ENCODE data around the gene SLC2A4RG.
A peak's percentile ranks its signal among the peaks of the same experiment; 100 is the strongest.

SLC2A4RG gene, protein sequence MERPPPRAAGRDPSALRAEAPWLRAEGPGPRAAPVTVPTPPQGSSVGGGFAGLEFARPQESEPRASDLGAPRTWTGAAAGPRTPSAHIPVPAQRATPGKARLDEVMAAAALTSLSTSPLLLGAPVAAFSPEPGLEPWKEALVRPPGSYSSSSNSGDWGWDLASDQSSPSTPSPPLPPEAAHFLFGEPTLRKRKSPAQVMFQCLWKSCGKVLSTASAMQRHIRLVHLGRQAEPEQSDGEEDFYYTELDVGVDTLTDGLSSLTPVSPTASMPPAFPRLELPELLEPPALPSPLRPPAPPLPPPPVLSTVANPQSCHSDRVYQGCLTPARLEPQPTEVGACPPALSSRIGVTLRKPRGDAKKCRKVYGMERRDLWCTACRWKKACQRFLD

DNA sequence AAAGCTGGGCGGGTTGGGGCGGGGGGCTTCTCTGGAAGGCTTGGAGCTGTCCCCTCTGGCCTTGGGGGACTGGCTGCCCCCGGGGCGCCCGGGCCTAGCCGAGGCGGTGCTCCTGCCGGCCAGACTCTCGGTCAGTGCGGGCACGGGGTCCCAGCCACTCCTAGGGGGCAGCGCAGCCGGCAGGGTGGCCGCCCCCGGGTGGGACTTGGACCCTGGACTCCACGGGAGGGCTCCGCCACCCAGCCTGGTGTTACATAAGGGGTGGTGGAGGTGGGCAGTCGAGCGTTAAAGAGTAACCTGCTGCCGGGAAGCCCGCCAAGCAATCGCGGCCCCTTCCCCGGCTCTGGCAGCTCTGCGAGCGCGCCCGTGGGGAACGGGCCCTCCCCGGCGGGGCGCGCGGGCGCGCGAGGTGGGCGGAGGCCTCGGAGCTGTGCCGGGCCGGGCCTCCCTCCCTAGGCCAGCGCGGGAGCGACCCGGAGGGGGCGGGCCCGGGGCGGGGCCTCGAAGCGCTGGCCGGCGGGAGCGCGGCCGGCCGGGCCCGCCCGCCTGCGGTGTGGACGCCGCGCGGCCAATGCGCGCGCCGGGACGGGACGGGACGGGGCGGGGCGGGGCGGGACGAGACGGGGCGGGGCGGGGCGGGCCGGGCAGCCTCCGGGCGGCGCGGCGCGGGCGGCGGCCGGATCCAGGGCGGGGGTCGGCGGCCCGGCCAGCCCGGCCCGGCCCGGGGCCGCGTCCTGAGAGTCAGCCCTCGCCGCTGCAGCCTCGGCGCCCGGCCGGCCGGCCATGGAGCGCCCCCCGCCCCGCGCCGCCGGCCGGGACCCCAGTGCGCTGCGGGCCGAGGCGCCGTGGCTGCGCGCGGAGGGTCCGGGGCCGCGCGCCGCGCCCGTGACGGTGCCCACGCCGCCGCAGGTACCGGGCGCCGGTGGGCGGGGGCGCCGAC is at the start of gene SLC2A4RG:
TSS of gene SLC2A4RG (plus strand) at position 647 of the 940 bp plus-strand sequence. CDS start at position 784, 137 bp downstream.
- peak; percentile 64 for DNase-seq

DNA sequence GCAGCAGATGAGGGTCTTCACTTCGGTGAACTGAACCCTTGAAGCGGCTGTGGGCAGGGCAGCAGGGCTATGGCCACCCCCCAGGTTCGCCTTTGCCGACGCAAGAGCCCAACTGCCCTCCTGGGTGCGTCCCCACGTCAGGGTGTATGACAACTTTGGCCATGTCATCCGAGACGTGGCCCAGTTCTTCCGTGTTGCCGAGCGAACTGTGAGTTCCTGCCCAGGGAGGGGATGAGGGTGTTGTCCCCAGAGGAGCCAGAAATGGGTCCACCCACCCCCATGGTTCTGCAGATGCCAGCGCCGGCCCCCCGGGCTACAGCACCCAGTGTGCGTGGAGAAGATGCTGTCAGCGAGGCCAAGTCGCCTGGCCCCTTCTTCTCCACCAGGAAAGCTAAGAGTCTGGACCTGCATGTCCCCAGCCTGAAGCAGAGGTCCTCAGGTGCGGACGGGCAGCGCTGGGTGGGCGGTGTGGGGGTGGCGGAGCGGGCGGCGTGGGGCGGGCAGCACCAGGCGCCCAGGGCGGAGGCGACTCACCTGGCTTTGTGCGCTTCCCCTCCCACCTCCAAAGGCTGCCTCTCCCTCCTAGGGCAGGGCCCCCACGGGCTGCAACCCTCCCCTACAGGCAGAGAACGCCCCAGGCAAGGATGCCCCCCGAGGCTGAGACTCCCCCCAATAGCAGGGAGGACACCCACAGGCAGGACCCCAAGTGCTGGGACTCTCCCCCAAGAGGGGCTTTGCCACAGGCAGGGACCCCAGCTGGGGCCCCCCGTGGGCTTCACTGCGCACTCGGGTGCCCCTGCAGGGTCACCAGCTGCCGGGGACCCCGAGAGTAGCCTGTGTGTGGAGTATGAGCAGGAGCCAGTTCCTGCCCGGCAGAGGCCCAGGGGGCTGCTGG is 49.3 kb upstream of the SLC2A4RG start:
- DNase-seq = no peak

DNA sequence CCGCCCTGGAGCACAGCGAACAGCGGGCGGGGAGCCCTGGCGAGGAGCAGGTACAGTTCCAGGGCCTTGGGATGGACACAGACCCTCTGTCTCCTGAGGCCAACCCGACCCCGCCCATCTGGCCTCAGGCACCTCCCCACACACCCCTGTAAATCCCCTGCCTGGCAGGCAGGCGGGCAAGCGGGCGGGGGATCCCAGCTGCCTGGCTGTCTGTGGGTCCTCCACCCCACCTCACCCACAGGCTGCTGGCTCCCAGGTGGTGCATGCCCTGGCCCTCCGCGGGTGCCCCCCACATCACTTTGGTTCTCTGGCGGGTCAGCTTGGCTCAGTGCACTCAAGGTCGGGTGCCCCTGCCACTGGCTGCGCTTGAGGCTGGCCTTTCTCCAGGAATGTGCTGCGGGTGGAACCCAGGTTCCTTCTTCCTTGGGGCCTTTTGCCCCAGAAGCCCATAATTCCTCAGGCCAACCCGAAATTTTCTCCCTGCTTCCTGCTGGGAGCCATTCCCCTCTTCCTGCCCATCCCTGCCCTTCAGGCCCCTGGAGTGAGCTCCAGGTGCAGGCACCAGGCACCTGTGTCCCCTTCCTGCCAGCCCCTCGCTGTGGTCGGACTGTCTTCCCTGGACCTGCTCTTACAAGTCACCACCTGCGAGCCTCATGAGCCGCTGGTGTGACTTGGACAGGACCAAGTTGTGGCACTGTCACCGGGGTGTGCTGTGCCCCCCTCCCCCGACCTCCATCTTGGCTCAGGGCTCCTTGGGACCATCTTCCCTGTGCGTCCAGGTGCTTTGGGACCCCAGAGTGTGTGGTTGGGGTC is 48.5 kb upstream of the SLC2A4RG start:
- no peak for DNase-seq

DNA sequence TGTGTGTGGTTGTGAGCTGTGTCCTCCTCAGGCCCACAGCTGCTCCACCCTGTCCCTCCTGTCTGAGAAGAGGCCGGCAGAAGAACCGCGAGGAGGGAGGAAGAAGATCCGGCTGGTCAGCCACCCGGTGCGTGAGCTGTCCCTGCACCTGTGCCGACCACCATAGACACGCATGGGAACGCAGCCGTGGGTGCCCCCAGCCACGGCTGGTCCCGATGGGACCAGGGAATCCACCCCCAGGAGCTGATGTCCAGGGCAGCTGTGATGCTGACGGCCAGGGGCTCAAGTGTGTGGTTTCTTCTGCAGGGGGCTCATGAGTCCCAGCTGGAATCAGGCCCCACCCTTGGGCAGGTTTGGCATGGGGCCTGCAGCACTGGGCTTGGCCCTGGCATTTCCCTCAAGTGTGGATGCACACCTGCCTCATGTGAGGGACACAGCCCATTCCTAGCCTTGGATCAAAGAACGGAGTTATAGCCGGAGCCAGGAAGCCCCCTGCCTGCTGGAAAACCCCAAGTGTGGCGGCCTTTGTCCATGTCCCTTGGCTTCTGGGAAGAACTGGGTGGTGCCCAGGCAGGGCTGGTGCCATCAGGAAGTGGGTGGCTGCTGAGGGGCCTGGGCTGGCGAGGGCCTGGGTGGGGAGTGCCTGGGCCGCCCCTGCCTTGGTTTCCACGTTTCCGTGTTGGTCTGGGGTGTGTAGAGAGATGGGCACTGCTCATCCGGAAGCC is 47.7 kb upstream of the SLC2A4RG start:
- no peak for DNase-seq

DNA sequence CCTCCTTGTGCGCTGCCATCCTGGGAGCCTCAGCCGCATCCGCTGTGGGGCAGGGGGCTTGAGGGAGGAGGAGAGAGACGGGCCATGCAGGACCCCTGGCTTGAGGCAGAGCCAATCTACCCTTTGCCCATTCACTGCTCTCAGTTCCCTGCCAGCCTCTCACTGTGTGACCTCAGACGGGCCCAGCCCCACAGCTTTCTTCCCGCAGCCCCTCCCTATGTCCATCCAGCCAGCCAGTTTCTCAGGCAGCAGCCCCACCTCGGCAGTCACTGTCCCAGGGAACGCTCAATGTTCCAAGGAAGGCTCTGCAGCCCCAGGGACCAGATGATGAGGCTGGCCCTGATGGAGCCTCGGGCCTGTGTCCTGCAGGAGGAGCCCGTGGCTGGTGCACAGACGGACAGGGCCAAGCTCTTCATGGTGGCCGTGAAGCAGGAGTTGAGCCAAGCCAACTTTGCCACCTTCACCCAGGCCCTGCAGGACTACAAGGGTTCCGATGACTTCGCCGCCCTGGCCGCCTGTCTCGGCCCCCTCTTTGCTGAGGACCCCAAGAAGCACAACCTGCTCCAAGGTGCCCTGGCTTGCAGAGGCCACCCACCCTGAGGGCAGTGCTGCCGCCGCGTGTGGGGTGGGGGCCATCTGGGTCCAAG is 47.0 kb upstream of the SLC2A4RG start:
- no peak for DNase-seq

DNA sequence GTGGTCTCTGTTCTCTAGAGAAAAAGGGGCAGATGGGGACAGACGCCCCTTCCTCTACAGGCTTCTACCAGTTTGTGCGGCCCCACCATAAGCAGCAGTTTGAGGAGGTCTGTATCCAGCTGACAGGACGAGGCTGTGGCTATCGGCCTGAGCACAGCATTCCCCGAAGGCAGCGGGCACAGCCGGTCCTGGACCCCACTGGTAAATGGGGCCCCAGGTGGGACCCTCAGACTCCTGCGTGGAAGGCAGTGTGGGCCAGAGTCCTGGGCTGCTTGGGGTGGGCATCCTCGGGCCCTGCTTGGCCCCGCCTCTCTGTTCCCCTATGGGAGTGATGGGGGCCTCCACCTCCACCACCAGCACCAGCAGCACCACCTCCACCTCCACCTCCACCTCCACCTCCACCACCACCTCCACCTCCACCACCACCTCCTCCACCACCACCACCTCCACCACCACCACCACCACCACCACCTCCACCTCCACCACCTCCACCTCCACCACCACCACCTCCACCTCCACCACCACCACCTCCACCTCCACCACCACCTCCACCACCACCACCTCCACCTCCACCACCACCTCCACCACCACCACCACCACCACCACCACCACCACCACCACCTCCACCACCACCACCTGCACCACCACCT is 46.4 kb upstream of the SLC2A4RG start:
- DNase-seq = no peak

DNA sequence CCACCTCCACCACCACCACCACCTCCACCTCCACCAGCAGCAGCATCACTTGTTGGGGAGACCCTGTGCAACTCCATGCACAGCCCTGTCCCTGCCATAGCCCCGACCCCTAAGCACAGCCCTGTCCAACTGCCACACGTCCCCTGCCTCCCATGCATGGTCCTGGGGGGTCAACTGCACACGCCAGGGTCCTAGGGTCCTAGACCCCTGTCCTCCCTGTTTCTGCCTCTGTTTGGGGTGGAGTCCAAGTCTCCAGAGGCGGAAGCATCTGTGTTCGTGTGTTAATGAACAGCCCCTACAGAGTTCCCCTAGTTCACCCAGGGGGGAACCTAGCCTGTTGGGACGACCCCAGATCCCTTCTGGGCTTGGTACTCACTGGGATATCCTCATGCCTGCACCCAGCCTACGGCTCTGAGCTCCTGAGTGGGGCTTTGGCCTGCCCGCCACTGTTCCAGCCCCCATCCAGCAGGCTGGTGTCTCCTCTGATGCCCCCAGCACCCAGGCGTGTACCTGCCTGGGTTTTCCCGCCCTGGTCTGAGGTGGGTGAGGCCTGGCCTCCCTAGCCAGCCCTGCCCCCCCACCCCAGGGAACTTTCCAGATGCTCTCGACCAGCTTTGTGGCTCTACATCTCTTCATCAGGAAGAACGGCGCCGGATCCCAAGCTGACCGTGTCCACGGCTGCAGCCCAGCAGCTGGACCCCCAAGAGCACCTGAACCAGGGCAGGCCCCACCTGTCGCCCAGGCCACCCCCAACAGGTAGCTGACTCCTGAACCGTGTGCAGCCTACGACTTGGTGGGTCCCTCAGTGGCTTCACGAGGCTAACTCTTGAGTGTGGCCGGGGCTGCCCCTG is 45.6 kb upstream of the SLC2A4RG start:
- DNase-seq = no peak

DNA sequence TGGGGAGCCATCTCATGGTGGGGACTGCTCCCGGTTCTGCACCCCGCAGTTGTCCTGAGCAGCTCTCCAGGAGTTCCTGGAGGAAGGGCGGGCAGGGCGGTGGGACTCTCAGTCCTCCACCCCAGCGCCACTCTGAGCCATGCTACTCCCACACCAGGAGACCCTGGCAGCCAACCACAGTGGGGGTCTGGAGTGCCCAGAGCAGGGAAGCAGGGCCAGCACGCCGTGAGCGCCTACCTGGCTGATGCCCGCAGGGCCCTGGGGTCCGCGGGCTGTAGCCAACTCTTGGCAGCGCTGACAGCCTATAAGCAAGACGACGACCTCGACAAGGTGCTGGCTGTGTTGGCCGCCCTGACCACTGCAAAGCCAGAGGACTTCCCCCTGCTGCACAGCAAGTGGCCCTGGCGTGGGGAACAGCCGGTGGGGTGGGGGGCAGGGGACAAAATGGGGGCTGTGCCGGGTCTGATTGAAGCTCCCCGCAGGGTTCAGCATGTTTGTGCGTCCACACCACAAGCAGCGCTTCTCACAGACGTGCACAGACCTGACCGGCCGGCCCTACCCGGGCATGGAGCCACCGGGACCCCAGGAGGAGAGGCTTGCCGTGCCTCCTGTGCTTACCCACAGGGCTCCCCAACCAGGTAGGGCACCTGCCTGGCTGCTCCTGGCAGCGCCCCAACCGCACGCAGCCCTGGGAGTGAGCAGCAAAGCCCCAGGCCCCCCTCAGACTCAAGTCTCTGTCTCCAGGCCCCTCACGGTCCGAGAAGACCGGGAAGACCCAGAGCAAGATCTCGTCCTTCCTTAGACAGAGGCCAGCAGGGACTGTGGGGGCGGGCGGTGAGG is 44.8 kb upstream of the SLC2A4RG start:
- DNase-seq = no peak

DNA sequence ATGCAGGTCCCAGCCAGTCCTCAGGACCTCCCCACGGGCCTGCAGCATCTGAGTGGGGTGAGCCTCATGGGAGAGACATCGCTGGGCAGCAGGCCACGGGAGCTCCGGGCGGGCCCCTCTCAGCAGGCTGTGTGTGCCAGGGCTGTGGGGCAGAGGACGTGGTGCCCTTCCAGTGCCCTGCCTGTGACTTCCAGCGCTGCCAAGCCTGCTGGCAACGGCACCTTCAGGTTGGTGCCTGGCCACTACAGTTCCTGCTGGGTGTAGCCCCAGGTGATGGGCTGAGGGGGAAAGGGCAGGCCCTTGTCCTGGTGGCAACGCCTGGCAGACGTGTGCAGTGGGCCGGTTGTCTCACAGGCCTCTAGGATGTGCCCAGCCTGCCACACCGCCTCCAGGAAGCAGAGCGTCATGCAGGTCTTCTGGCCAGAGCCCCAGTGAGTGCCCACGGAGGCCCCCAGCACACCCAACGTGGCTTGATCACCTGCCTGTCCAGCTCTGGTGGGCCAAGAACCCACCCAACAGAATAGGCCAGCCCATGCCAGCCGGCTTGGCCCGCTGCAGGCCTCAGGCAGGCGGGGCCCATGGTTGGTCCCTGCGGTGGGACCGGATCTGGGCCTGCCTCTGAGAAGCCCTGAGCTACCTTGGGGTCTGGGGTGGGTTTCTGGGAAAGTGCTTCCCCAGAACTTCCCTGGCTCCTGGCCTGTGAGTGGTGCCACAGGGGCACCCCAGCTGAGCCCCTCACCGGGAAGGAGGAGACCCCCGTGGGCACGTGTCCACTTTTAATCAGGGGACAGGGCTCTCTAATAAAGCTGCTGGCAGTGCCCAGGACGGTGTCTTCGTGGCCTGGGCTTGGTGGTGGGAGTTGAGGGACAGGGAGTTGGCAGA is 43.9 kb upstream of the SLC2A4RG start:
- no peak for DNase-seq

DNA sequence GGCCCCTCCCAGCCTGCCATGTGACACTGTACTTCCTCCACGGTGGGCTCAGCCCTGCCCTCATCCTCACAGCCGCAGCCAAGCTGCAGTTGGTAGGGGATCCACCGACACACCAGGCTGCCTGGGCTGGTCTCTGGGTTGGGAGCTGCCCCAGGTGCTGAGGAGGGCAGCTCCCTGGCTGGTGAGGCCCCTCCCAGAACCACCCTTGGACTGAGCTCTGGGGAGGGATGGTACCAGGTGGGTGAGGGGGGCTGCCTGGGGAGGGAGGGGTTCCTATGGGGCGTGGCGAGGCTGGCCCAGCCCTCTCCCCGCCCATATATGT is 43.3 kb upstream of the SLC2A4RG start:
- no peak for DNase-seq

DNA sequence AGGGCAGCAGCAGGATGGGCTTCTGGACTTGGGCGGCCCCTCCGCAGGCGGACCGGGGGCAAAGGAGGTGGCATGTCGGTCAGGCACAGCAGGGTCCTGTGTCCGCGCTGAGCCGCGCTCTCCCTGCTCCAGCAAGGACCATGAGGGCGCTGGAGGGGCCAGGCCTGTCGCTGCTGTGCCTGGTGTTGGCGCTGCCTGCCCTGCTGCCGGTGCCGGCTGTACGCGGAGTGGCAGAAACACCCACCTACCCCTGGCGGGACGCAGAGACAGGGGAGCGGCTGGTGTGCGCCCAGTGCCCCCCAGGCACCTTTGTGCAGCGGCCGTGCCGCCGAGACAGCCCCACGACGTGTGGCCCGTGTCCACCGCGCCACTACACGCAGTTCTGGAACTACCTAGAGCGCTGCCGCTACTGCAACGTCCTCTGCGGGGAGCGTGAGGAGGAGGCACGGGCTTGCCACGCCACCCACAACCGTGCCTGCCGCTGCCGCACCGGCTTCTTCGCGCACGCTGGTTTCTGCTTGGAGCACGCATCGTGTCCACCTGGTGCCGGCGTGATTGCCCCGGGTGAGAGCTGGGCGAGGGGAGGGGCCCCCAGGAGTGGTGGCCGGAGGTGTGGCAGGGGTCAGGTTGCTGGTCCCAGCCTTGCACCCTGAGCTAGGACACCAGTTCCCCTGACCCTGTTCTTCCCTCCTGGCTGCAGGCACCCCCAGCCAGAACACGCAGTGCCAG is 42.8 kb upstream of the SLC2A4RG start, which contains the start of gene TNFRSF6B:
TSS of gene TNFRSF6B (plus strand) at position 25 of the 729 bp plus-strand sequence. CDS start at position 141, 116 bp downstream.
- peak; percentile 36 for DNase-seq

DNA sequence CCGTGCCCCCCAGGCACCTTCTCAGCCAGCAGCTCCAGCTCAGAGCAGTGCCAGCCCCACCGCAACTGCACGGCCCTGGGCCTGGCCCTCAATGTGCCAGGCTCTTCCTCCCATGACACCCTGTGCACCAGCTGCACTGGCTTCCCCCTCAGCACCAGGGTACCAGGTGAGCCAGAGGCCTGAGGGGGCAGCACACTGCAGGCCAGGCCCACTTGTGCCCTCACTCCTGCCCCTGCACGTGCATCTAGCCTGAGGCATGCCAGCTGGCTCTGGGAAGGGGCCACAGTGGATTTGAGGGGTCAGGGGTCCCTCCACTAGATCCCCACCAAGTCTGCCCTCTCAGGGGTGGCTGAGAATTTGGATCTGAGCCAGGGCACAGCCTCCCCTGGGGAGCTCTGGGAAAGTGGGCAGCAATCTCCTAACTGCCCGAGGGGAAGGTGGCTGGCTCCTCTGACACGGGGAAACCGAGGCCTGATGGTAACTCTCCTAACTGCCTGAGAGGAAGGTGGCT is 42.2 kb upstream of the SLC2A4RG start:
- peak; percentile 34 for DNase-seq

DNA sequence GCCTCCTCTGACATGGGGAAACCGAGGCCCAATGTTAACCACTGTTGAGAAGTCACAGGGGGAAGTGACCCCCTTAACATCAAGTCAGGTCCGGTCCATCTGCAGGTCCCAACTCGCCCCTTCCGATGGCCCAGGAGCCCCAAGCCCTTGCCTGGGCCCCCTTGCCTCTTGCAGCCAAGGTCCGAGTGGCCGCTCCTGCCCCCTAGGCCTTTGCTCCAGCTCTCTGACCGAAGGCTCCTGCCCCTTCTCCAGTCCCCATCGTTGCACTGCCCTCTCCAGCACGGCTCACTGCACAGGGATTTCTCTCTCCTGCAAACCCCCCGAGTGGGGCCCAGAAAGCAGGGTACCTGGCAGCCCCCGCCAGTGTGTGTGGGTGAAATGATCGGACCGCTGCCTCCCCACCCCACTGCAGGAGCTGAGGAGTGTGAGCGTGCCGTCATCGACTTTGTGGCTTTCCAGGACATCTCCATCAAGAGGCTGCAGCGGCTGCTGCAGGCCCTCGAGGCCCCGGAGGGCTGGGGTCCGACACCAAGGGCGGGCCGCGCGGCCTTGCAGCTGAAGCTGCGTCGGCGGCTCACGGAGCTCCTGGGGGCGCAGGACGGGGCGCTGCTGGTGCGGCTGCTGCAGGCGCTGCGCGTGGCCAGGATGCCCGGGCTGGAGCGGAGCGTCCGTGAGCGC is 41.6 kb upstream of the SLC2A4RG start:
- no peak for DNase-seq

DNA sequence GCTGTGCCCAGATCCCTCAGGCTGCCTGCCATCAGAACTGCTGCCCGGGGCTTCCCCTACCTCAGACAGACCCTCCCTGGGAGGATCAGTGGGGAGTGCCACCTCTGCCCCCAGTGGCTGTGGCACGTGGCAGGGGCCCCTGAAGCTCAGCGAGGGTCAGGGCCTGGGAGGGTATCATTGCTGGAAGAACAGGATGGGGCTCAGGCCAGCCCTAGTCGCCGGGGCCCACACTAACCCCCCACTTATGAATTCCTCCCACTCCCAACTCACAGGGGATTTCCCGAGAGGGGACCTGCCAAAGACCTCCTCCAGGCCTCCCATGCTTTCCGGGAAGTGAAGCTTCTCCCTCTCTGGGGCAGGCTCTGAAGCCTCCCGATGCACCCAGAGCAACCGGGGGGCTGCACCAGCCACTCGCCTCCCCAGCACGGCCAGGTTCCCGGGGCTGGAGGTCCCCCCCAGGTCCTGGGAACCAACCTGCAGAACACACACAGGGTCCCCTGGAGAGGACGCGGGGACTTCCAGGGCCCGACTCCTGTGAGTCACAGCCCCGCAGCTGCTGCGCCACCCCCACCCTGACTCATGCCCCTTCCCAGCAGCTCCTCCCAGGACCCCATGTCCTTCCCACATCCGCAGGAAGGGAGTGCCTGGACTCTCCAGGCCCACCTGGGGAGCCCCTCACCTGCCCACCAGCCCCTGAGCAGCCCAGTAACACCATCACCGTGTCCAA is 40.7 kb upstream of the SLC2A4RG start:
- DNase-seq = peak; percentile 40

Data from activated CD4-positive, CD25-positive, alpha-beta regulatory T cell treated with anti-CD3 and anti-CD28 coated beads, Interleukin-2, amount 50 U/mL, for 72 hours (primary cell).